ENCODE data around the gene LRRC23. TPM values are rescaled to one million over a fixed set of nuclear protein-coding genes. Genes with fewer than 3 reads are reported as not detected.

The LRRC23 gene
- total RNA-seq, 2 donors from 2014 or later = 8.5 TPM

DNA sequence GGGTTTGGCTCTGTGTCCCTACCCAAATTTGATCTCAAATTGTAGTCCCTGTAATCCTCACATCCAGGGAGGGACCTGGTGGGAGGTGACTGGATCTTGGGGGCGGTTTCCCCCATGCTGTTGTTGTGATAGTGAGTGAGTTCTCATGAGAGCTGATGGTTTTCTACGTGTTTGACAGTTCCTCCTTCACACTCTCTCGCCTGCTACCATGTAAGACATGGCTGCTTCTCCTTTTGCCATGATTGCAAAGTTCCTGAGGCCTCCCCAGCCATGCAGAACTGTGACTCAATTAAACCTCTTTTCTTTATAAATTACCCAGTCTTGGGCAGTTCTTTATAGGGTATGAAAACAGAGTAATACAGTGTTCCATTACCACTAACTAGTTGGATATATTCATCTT lies 10.3 kb upstream of the LRRC23 start:
- H3K27me3 ChIP-seq (replicated peaks; ENCODE audit: insufficient read depth) = no peaks in the 10 kb centered on the region
- peaks cover 4 to 17% of the 10 kb centered on the region in 2 donors for H3K4me1 ChIP-seq (ENCODE audit: control insufficient read depth in 1 of 2, low read depth in 2 of 2)
- H3K9me3 ChIP-seq = no peaks in the 10 kb centered on the region
- TF ChIP-seq, protein P1, sequence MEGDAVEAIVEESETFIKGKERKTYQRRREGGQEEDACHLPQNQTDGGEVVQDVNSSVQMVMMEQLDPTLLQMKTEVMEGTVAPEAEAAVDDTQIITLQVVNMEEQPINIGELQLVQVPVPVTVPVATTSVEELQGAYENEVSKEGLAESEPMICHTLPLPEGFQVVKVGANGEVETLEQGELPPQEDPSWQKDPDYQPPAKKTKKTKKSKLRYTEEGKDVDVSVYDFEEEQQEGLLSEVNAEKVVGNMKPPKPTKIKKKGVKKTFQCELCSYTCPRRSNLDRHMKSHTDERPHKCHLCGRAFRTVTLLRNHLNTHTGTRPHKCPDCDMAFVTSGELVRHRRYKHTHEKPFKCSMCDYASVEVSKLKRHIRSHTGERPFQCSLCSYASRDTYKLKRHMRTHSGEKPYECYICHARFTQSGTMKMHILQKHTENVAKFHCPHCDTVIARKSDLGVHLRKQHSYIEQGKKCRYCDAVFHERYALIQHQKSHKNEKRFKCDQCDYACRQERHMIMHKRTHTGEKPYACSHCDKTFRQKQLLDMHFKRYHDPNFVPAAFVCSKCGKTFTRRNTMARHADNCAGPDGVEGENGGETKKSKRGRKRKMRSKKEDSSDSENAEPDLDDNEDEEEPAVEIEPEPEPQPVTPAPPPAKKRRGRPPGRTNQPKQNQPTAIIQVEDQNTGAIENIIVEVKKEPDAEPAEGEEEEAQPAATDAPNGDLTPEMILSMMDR (IDR thresholded peaks at IDR 0.05) = no peak
- no peak overlapping the region for H3K27ac ChIP-seq
- no peak overlapping the region for H3K4me3 ChIP-seq
- no peaks in the 10 kb centered on the region for H3K36me3 ChIP-seq
- no peak for ATAC-seq (ENCODE audit: insufficient number of reproducible peaks, low FRiP score, low read depth)
- no peak for DNase-seq (ENCODE audit: low spot score)

DNA sequence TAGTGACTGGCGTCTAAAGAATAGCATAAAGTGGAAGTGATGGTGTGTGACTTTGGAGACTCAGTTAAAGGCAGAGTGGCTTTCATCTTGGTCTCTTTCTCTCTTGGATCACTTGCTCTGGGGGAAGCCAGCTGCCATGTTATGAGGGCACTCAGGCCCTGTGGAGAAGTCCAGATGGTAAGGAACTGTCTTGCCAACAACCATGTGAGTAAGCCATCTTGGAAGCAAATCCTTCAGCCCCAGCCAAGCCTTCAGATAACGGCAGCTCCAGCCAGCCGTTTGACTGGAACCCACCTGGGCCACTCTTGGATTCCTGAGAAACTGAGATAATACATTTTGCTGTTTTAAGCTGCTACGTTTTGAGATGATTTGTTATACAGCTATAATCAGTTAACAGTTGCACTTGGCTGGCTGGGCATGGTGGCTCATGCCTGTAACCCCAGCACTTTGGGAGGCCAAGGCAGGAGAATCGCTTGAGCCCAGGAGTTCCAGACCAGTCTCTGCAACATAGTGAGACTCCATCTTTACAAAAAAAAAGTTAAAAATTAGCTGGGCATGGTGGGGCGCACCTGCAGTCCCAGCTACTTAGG lies 7.7 kb upstream of the LRRC23 start:
- no peaks in the 10 kb centered on the region for H3K36me3 ChIP-seq
- H3K27me3 ChIP-seq (replicated peaks; ENCODE audit: insufficient read depth) = no peaks in the 10 kb centered on the region
- no peak overlapping the region for H3K4me3 ChIP-seq
- H3K9me3 ChIP-seq = no peaks in the 10 kb centered on the region
- DNase-seq (ENCODE audit: low spot score) = no peak
- ATAC-seq (ENCODE audit: insufficient number of reproducible peaks, low FRiP score, low read depth) = no peak
- peaks cover 0 to 2% of the 10 kb centered on the region in 2 donors for H3K4me1 ChIP-seq (ENCODE audit: control insufficient read depth in 1 of 2, low read depth in 2 of 2)
- no peak overlapping the region for H3K27ac ChIP-seq
- TF ChIP-seq, protein P1 (IDR thresholded peaks at IDR 0.05) = no peak

DNA sequence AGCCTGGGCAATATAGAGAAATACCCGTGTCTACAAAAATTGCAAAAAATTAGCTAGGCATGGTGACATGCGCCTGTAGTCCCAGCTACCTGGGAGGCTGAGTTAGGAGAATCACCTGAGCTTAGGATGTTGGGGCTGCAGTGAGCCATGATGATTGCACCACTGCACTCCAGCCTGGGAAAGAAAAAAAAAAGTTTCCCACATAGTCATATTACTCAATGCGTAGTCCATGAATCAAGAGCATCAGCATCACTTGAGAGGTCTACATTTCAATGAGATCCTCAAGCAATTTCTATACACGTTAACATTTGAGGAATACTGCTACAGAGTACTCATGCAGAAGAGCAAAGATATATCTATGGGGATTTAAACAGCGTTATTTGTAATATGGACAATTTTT lies 5.2 kb upstream of the LRRC23 start:
- Histone ChIP-seq H3K36me3 (no peaks in the 10 kb centered on the region), H3K4me1 (ENCODE audit: control insufficient read depth in 1 of 2, low read depth in 2 of 2) (peaks cover 0 to 5% of the 10 kb centered on the region in 2 donors), H3K9me3 (no peaks in the 10 kb centered on the region), H3K4me3 (no peak overlapping the region), H3K27me3 (replicated peaks; ENCODE audit: insufficient read depth) (no peaks in the 10 kb centered on the region), H3K27ac (no peak overlapping the region)
- ATAC-seq (ENCODE audit: insufficient number of reproducible peaks, low FRiP score, low read depth) (no peak), DNase-seq (ENCODE audit: low spot score) (no peak)
- TF ChIP-seq, protein P1 (IDR thresholded peaks at IDR 0.05) = no peak

DNA sequence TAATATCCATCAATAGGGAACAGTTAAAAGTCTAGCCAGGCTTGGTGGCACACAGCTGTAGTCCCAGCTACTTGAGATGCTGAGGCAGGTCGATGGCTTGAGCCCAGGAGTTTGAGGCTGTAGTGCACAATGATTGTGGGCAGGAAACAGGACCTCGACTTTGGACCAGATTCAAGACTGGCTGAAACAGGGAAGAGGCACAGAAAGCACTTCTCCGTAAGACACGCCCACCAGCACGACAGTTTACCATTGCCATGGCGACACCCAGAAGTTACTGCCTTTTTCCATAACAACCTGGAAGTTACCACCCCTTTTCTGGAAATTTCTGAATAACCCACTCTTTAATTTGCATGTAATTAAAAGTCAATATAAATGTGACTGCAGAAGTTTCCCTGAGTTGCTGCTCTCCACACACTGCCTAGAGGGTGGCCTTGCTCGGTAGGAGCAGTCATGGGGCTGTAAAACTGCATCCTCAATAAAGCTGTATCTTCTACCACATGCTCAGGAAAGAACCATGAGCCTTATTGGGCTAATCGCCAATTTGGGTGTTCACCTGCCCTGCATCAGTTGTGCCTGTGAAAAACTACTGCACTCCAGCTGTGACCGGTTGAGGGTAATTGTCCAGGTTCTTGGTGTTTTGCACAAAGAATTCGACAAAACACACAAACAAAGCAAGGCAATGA lies 4.6 kb upstream of the LRRC23 start:
- no peak overlapping the region for H3K4me3 ChIP-seq
- ATAC-seq (ENCODE audit: insufficient number of reproducible peaks, low FRiP score, low read depth) (no peak), DNase-seq (ENCODE audit: low spot score) (no peak)
- H3K9me3 ChIP-seq = no peaks in the 10 kb centered on the region
- H3K27ac ChIP-seq = no peak overlapping the region
- TF ChIP-seq, protein P1 (IDR thresholded peaks at IDR 0.05) = no peak
- no peaks in the 10 kb centered on the region for H3K27me3 ChIP-seq (replicated peaks; ENCODE audit: insufficient read depth)
- no peaks in the 10 kb centered on the region for H3K36me3 ChIP-seq
- H3K4me1 ChIP-seq (ENCODE audit: control insufficient read depth in 1 of 2, low read depth in 2 of 2) = peaks cover 1 to 6% of the 10 kb centered on the region in 2 donors

DNA sequence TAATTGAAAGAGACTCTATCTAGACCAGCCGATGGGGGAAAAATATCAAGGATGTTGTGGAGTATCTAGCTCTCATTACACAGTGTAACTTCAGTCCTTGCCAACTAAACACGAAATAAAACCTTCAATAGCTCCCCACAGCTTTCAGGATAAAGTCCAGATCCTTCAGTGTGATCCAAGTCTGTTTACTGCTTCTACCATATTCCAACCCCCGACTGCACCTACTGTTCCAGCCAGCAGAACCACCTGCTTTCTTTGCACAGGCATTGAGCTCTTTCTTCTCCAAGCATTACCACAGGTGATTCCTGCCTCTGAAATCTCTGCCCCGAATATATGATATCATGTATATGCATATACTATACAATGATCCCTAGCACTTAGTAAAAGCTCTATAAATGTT lies 2.2 kb upstream of the LRRC23 start:
- no peaks in the 10 kb centered on the region for H3K27me3 ChIP-seq (replicated peaks; ENCODE audit: insufficient read depth)
- peaks cover 4% of the 10 kb centered on the region for H3K36me3 ChIP-seq
- H3K27ac ChIP-seq = no peak overlapping the region
- ATAC-seq (ENCODE audit: insufficient number of reproducible peaks, low FRiP score, low read depth) = no peak
- TF ChIP-seq, protein P1 (IDR thresholded peaks at IDR 0.05) = no peak
- H3K4me3 ChIP-seq = no peak overlapping the region
- H3K4me1 ChIP-seq (ENCODE audit: control insufficient read depth in 1 of 2, low read depth in 2 of 2) = peaks cover 5 to 12% of the 10 kb centered on the region in 2 donors
- no peaks in the 10 kb centered on the region for H3K9me3 ChIP-seq
- DNase-seq (ENCODE audit: low spot score) = no peak
